Upper lobe of right lung (tissue), 1 donor: ENCODE data around the gene TMEM63C. TPM values are rescaled to one million over a fixed set of nuclear protein-coding genes. Genes with fewer than 3 reads are reported as not detected.
A peak's percentile ranks its signal among the peaks of the same experiment; 100 is the strongest.

Source experiments
- ATAC-seq: fragments of 200-7000 bp; cut with Tn5 transposase; one replicate; pipeline ENCODE4 v1.9.1; 2020; ENCODE audit warnings: mild to moderate bottlenecking, moderate library complexity
- DNase-seq: peaks from one replicate; pipeline ENCODE4 v3.0.0-alpha.2; 2020
- H3K27ac ChIP-seq: fragments of 200-600 bp; one replicate; pipeline ENCODE4 v1.8.0; 2022
- H3K27me3 ChIP-seq: fragments of 200-600 bp; one replicate; pipeline ENCODE4 v1.8.0; 2022; ENCODE audit warnings: mild to moderate bottlenecking
- H3K36me3 ChIP-seq: fragments of 200-600 bp; one replicate; pipeline ENCODE4 v1.8.0; 2022
- H3K4me1 ChIP-seq: fragments of 200-600 bp; one replicate; pipeline ENCODE4 v1.8.0; 2022
- H3K4me3 ChIP-seq: fragments of 200-600 bp; one replicate; pipeline ENCODE4 v1.8.0; 2022; ENCODE audit warnings: mild to moderate bottlenecking
- H3K9me3 ChIP-seq: fragments of 200-600 bp; one replicate; pipeline ENCODE4 v1.8.0; 2022
- intact Hi-C: fragments of 100-400 bp; cut with DNase I; formaldehyde crosslinking; loops from one replicate; pipeline ENCODE4 v1.11.0; 2022
- total RNA-seq: library from RNA; stranded (reverse); fragmentation: NEBNext Ultra II Directional; extraction: Animal tissue kit (Norgen Biotek cat#: 25700); gene quantifications from one replicate; pipeline ENCODE4 v1.2.1, GENCODE V29; 2021
- TF ChIP-seq, protein P1 (sequence below): fragments of 200-600 bp; IDR thresholded peaks from one replicate; pipeline ENCODE4 v1.8.0; 2022; ENCODE audit warnings: antibody characterized with exemption
- donor health status: DM: no; HTN: yes; CAD: no; lungs with severe emphysema.

The TMEM63C gene
- total RNA-seq, 1 donor from 2014 or later = 0.06 TPM

DNA sequence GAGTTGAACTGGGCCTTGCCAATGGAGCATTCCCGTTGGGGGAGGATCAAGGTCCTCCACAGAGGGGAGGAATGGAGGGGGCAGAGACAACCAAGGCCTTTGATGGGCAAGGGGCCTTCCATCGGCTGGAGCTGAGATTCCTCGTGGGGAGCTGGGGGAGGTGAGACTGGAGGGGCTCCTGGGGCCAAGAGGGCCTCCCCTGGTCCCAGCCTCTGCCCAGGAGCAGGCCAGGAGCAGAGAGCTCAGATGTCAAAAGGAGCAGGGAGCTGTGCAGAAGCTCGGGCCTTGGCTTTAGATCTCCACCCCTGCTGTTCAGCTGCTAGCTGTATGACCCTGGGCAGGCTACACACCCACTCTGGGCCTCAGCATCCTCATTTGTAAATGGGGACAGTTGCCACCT is 24.0 kb downstream of the TMEM63C start:
- peaks cover 3% of the 10 kb centered on the region for H3K27me3 ChIP-seq
- H3K4me3 ChIP-seq = no peak overlapping the region
- H3K9me3 ChIP-seq = no peaks in the 10 kb centered on the region
- TF ChIP-seq, protein P1, sequence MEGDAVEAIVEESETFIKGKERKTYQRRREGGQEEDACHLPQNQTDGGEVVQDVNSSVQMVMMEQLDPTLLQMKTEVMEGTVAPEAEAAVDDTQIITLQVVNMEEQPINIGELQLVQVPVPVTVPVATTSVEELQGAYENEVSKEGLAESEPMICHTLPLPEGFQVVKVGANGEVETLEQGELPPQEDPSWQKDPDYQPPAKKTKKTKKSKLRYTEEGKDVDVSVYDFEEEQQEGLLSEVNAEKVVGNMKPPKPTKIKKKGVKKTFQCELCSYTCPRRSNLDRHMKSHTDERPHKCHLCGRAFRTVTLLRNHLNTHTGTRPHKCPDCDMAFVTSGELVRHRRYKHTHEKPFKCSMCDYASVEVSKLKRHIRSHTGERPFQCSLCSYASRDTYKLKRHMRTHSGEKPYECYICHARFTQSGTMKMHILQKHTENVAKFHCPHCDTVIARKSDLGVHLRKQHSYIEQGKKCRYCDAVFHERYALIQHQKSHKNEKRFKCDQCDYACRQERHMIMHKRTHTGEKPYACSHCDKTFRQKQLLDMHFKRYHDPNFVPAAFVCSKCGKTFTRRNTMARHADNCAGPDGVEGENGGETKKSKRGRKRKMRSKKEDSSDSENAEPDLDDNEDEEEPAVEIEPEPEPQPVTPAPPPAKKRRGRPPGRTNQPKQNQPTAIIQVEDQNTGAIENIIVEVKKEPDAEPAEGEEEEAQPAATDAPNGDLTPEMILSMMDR = no peak
- H3K36me3 ChIP-seq = no peaks in the 10 kb centered on the region
- DNase-seq = no peak
- no peak for ATAC-seq
- H3K4me1 ChIP-seq = no peaks in the 10 kb centered on the region
- no peak overlapping the region for H3K27ac ChIP-seq
- intact Hi-C loops = no loop called here

DNA sequence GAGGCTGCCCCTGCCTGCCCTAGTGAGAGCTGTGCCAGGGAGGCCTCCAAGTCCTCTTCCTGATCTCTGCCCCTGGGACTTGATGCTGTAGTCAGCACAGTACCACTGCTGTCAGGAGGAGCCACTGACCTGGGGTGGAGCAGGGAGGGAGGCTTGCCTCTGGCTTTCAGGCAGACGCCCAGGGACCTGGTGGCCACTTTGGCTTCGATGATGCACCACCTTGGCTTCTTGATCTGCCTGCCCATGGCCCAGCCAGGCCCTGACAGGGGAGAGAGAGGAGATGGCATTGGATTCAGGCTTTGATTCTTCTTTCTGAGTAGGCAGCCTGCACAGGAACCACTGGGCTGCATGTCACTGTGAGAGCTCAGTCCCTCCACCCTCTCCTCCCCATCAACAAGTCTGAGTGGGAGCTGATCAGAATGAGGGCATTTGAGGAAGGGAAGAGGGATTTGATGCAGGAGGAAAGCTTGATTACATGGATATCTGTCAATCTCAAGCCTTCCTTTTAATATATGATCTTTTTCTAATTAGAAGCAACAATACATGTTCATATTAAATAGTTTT is 24.7 kb downstream of the TMEM63C start:
- Histone ChIP-seq H3K36me3 (no peaks in the 10 kb centered on the region), H3K9me3 (no peaks in the 10 kb centered on the region), H3K27ac (no peak overlapping the region), H3K27me3 (peaks cover 3% of the 10 kb centered on the region), H3K4me1 (no peaks in the 10 kb centered on the region), H3K4me3 (no peak overlapping the region)
- TF ChIP-seq, protein P1 = no peak
- DNase-seq (no peak), ATAC-seq (no peak)
- intact Hi-C loops = no loop called here

DNA sequence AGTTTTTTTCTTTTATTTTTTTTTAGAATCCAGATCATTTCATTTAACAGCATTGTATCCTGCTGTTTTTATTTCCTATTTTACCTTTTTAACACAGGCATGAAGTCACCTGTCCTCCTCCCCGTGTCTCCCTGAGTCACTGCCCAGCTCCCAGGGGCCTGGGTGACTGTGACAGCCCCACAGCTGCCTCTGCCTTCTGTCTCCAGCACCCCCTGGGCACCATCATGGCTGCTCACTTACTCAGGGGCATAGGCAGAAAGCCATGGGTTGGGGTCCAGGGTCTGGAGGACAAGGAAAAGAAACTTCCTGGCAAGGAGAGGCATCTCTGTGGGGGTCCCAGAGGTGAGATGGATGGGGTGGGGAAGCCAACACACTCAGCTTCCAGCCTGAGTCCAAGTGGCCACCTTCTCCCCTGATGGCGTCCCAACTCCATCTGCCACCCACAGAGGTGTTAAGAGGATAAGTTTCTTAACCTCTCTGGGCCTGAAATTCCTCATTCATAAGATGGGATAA is 25.3 kb downstream of the TMEM63C start:
- TF ChIP-seq, protein P1 = no peak
- ATAC-seq (no peak), DNase-seq (no peak)
- Histone ChIP-seq H3K27me3 (peaks cover 3% of the 10 kb centered on the region), H3K4me3 (no peak overlapping the region), H3K36me3 (no peaks in the 10 kb centered on the region), H3K4me1 (no peaks in the 10 kb centered on the region), H3K9me3 (no peaks in the 10 kb centered on the region), H3K27ac (no peak overlapping the region)
- intact Hi-C loops = no loop called here

DNA sequence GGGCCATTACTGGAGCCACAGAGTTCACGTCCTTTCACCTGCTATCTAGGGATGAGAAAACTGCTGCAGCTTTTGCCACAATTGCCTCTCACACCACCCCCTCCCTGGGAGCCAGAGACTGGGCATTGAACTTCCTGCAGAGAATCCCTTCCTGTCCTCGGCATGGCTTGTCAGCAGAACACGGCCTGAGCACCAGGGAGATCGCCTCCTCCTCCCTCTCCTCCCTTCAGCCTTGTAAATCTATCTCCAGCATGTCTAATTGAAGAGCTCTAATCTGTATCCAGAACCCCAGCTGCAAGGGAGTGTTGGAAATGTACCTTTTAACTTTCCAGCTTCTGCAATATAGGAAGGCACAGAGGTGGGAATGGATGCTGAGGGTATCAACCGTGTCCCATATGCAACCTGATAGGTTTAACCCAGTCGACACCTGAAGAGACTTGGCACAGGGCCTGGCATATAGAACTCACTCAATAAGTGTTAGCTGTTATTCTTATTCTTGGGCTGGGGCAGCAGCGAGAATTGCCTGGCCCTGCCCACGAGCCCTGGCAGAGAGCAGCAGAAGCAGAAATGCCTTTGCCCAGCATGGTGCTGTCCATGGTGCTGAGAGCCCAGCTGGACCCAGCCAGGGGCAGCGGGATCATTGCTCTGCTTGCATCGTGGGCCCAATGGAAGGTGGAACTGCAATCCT is 26.8 kb downstream of the TMEM63C start:
- Histone ChIP-seq H3K27ac (no peak overlapping the region), H3K27me3 (peaks cover 3% of the 10 kb centered on the region), H3K4me3 (no peak overlapping the region), H3K36me3 (no peaks in the 10 kb centered on the region), H3K9me3 (no peaks in the 10 kb centered on the region), H3K4me1 (no peaks in the 10 kb centered on the region)
- intact Hi-C loops = no loop called here
- TF ChIP-seq, protein P1 = no peak
- peak; percentile 84 for ATAC-seq
- DNase-seq = peak; percentile 88

DNA sequence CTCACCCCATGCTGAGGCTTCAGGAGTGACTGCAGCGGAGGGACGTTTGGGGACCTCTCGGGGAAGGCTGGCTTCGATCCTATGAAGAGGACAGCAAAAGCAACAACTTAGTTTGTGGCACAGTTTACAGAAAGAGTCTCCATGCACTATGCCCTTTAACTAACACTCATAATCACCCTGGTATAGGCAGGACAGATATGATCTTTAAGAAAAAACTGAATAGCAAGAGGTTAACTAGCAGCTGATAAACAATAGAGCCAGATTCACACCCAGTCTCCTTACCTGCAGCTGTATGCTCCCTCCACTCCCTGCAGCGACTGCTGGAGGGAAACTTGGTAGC is 27.4 kb downstream of the TMEM63C start:
- H3K4me3 ChIP-seq = no peak overlapping the region
- no peaks in the 10 kb centered on the region for H3K36me3 ChIP-seq
- no peak overlapping the region for H3K27ac ChIP-seq
- no peaks in the 10 kb centered on the region for H3K4me1 ChIP-seq
- TF ChIP-seq, protein P1 = no peak
- ATAC-seq = no peak
- DNase-seq = no peak
- peaks cover under 1% of the 10 kb centered on the region for H3K27me3 ChIP-seq
- no peaks in the 10 kb centered on the region for H3K9me3 ChIP-seq
- intact Hi-C loops = no loop called here
